Breast epithelium (tissue), 3 donors: ENCODE measurements around the gene CUTC.

Experiments
- CTCF ChIP-seq, 3 donors: fragments of 450-650 bp; IDR thresholded peaks; one replicate each; pipeline ENCODE4 v1.5.1; 2016 to 2017; ENCODE audit warnings: antibody characterized with exemption in 3 of 3, mild to moderate bottlenecking in 3 of 3, moderate library complexity in 3 of 3
- POLR2AphosphoS5 ChIP-seq, 3 donors: sonication (generic); formaldehyde crosslinking; IDR thresholded peaks; one replicate each; pipeline ENCODE4 v1.6.1; 2017; ENCODE audit warnings: antibody characterized with exemption in 3 of 3

- no peak for TF ChIP-seq CTCF (IDR thresholded peaks at IDR 0.05)
- peak; percentile 59 to 89 (median 60) for TF ChIP-seq POLR2AphosphoS5 (IDR thresholded peaks at IDR 0.05)
Observed at GRCh38 chr10:99788598-99789256, 56.7 kb downstream of the CUTC start.
